PC-3 (cell line): Measurements from ENCODE around the gene IGSF3.

Experiments used
- CTCF ChIP-seq: fragments of 300-600 bp; sonication (generic); conservative IDR thresholded peaks from 2 replicates; pipeline ENCODE4 v1.5.1; 2017; ENCODE audit warnings: antibody characterized with exemption, low read depth, mild to moderate bottlenecking, low read length
- EZH2 ChIP-seq: fragments of 300-600 bp; sonication (generic); IDR thresholded peaks from one replicate; pipeline ENCODE4 v1.6.1; 2017; ENCODE audit warnings: antibody characterized with exemption, mild to moderate bottlenecking, low read length; ENCODE audit not compliant: unreplicated experiment

GRCh38 chr1:116586741-116587143, 80.8 kb downstream of the IGSF3 start:
- TF ChIP-seq CTCF = no peak
- TF ChIP-seq EZH2 = no peak
